AG09309 (cell line): ENCODE results near the gene NR5A2.

Experiments used
- DNase-seq: peaks from one replicate; pipeline ENCODE4 v3.0.0-alpha.2; 2010; ENCODE audit warnings: low read depth
- H3K4me3 ChIP-seq: 2 replicates; pipeline ENCODE4 v1.5.1; 2011; ENCODE audit warnings: mild to moderate bottlenecking, low read depth, low read length, moderate library complexity; ENCODE audit not compliant: control insufficient read depth
- TF ChIP-seq, protein P1 (sequence below): IDR thresholded peaks from 2 replicates; pipeline ENCODE4 v1.5.1; 2011; ENCODE audit warnings: mild to moderate bottlenecking, low read depth, low read length, inconsistent platforms; ENCODE audit not compliant: insufficient read depth, control insufficient read depth; ENCODE audit errors: missing control alignments

The NR5A2 gene

DNA sequence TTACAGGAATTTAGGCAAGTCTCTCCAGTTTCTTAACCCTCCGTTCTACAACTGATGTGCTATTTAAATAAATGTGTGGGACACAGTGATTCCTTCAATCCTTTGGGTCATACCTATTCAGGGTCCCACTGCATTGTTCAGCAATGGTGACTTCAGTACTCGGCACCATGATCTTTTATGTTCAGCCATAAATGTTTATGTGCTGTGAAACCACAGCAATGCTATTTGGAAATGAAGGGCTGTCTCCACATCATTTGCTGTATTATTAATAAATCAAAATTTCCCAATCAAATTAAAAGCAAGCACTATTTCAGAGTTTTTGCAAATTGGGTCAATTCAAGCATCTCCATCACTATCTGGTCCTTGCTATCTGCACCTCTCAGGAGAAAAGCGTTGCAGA lies 84.8 kb downstream of the NR5A2 start:
- H3K4me3 ChIP-seq = no peak overlapping the region
- no peak for DNase-seq
- TF ChIP-seq, protein P1, sequence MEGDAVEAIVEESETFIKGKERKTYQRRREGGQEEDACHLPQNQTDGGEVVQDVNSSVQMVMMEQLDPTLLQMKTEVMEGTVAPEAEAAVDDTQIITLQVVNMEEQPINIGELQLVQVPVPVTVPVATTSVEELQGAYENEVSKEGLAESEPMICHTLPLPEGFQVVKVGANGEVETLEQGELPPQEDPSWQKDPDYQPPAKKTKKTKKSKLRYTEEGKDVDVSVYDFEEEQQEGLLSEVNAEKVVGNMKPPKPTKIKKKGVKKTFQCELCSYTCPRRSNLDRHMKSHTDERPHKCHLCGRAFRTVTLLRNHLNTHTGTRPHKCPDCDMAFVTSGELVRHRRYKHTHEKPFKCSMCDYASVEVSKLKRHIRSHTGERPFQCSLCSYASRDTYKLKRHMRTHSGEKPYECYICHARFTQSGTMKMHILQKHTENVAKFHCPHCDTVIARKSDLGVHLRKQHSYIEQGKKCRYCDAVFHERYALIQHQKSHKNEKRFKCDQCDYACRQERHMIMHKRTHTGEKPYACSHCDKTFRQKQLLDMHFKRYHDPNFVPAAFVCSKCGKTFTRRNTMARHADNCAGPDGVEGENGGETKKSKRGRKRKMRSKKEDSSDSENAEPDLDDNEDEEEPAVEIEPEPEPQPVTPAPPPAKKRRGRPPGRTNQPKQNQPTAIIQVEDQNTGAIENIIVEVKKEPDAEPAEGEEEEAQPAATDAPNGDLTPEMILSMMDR = no peak

DNA sequence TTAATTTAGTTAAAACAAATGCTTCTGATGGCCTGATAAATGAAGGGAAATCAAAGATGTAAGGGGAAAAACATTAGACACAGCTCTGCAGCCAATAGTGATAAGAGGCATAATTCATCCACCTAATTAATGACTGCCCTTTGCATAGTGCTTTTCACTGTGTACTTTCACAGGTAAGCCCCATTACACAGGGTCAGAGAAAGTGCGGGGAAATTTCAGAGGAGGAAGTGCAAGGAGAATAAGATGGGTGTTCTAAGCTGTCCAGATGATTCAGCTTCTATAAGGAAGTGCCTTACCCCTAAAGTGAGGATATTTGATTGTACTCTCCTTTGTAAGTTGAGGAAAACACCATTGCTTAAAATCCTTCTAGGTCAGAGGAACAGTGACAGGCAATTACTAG lies 88.0 kb downstream of the NR5A2 start:
- no peak overlapping the region for H3K4me3 ChIP-seq
- TF ChIP-seq, protein P1 = no peak
- DNase-seq = no peak

DNA sequence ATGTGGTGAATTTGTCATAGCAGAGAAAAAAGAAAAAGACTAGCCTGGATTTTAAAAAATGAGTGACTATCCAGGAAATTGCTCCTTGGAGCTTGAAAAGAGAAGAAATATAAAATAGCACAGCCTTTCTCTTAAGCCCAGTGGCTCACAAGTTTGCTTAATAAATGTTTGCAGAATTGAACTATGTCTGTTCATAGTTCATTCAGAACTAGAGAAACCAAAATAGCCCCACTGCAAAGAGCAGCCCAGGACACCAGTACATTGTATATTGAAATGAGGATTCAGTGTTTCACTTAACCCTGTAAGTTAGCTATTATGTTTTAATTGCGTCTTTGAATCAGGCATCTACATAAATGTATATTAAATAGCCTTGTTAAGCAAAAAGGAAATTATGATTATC lies 88.8 kb downstream of the NR5A2 start:
- DNase-seq = no peak
- H3K4me3 ChIP-seq = no peak overlapping the region
- TF ChIP-seq, protein P1 = no peak

DNA sequence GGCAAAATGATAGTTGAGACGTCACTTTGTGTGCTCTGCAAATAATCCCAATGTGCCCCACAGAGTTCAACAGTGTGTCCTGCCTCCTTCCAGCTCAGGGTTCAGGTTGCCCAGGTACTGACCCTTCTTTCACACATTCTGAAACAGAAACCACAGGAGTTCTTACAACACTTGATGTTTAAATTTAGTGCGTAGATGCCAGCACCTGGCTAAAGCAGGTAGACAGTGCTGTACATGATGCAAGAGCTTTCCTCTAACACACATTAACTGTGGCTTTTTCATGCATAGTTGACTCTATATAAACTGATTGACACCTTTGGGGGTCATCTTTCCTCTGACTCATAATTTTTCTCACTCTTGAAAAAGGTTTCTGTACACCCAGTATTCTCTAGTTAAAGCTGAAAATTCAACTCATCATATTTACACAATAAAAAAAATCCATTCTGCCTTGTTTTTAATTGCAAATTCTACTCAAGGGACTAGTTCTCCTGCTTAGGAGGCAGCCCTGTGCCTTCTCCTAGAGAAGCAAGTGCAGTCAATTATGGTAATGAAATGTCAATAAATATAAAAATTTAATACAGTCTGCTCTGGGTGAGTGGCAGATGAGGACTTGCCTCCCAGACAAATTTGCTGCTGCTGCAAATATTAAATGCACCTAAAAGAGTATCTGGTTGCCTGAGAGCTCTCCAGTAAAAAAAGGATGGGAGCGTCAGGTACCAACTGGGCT lies 91.4 kb downstream of the NR5A2 start:
- no peak overlapping the region for H3K4me3 ChIP-seq
- TF ChIP-seq, protein P1 = no peak
- DNase-seq = no peak

DNA sequence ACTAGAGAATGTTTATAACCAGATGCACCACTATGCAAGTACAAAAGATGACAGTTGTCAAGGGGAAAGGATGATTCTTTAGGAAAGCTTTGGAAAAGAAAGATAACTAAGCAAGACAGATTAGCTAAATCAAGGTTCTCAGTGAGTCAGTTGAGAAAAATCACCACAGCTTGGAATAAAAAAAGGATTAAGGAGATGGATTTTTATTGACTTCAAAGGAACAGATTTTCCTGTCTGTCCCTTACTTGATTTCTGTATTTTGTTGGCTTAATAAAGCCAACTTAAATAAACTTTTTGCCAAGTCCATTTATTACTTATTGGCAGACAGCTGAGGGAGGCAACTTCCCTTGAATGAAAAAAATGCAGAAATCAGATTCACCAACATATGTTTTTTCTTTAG lies 93.9 kb downstream of the NR5A2 start:
- TF ChIP-seq, protein P1 = no peak
- no peak for DNase-seq

DNA sequence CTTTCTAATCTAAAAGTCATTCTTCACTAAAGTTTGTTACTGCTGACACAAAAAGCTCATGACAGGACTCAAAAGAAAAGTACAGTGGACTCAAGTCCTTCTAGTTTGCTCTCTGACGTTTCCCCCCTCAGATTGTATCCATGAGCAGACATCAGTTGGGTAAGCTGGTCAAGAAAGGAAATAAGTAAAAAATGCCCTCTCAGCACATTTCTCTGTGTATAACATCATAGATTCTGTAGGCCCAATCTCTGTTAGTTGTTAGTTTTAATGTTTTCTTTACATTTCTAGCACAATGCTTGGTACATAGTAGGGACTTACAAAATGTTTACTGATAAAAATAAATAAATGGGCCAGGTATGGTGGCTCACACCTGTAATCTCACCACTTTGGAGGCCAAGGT lies 96.8 kb downstream of the NR5A2 start:
- TF ChIP-seq, protein P1 = no peak
- no peak for DNase-seq
- no peak overlapping the region for H3K4me3 ChIP-seq

More for the DNA sequence above, 93.9 kb downstream of the NR5A2 start:
- no peak overlapping the region for H3K4me3 ChIP-seq
